GM21367 (cell line): ENCODE measurements around the gene NYNRIN.
"Not testable (repeated sequence)": the region's sequence is repeated elsewhere in the genome, so short reads cannot be mapped to it uniquely, and the experiment has no call there.

Experiments
- ATAC-seq: cut with Tn5 transposase; IDR thresholded peaks from one replicate; pipeline ENCODE4 v1.9.1; 2021; ENCODE audit not compliant: unreplicated experiment

The NYNRIN gene

GRCh38 chr14:24398653-24399446 is at the start of gene NYNRIN:
NYNRIN (plus strand) TSS chr14:24399003; CDS start chr14:24399247, 244 bp downstream.
- no peak for ATAC-seq

- no peak for ATAC-seq
Measured at GRCh38 chr14:24349742-24350141, 49.1 kb upstream of the NYNRIN start.

- ATAC-seq, result no peak
Measured at GRCh38 chr14:24351517-24351916, 47.3 kb upstream of the NYNRIN start.

DNA sequence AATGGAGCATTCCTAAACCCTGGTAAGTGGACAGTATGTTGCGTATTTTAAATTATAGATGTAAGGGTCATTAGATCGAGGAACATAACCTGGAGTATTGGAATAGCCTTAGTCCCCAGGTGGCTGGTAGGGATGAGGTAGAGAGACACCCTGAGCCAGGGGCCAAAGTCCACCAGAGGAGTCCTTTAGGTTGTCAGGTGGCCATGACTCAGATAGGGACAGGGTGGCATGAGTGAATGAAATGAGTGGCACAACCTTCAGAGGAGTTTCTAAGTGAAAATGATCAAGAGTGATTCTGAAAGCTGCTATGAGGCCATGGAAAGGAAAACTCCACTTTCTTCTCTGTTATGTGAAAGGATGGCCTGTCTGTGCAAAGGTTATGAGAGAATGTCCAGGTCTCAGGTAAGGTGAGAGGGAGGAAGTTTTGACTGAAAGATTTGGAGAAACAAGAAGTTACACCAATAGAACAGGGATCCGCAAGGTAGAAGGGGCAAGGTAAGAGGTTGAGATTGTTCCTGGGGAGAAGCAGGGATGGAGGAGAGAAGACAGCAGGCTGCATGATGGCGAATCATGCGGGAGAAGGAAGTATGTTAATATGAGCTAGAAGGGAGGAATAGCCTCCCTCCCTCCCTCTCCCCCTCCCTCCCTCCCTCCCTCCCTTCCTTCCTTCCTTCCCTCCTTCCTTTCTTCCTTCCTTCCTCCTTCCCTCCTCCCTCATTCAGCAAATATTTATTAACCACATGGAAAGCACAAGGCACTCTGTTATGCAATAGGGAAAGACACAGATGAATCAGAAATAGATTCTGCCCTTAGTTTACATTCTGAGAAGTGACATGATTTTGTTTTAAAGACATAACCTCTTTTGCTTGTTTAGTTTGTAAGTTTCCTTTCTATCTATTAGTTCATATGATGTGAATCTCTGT is 45.0 kb upstream of the NYNRIN start:
- ATAC-seq, result no peak

DNA sequence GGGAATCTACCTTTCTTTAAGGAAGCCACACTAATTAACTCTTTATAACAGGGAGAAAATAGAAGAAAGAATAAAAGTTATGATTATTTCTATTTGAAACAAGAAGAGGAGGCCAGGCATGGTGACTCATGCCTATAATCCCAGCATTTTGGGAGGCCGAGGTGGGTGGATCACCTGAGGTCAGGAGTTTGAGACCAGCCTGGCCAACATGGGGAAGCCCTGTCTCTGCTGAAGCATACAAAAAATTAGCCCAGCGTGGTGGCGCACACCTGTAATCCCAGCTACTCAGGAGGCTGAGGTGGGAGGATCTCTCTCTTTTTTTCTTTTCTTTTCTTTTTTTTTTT is 44.3 kb upstream of the NYNRIN start:
- ATAC-seq, result not testable (repeated sequence)

DNA sequence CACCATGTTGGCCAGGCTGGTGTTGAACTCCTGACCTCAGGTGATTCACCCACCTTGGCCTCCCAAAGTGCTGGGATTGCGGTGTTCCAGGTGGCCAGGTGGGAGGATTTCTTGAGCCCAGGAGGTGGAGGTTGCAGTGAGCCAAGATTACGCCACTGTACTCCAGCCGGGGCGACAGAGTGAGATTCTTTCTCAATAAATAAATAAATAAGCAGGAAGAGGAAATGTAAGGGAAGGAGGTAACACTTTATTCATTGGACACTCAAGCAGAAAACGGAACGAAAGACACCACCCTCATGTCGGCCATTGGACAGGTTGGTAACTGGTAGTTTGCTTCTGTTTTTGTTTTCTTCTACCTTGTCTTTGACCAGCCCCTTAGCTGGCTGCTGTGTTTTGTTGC is 43.8 kb upstream of the NYNRIN start:
- ATAC-seq, result no peak

DNA sequence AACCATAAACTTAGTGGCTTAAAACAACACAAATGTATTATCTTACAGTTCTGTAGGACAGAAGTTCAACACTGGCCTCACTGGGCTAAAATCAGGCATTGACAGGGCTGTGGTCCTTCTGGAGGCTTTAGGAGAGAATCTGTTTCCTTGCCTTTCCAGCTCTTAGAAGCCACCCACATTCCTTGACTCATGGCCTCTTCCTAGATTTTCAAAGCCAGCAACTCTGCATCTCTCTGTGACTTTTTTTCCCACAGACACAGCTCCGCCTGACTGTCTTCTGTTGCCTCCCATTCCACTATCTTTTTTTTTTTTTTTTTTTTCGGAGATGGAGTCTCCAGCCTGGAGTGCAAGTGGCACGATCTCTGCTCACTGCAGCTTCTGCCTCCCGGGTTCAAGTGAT is 42.6 kb upstream of the NYNRIN start:
- no peak for ATAC-seq

GRCh38 chr14:24360281-24360680 is 38.5 kb upstream of the NYNRIN start:
- ATAC-seq, result no peak

- ATAC-seq, result no peak
Measured at GRCh38 chr14:24361326-24361725, 37.5 kb upstream of the NYNRIN start.

- no peak for ATAC-seq
Measured at GRCh38 chr14:24362241-24362960, 36.4 kb upstream of the NYNRIN start.

GRCh38 chr14:24363401-24363800 is 35.4 kb upstream of the NYNRIN start:
- no peak for ATAC-seq

GRCh38 chr14:24364841-24365240 is 34.0 kb upstream of the NYNRIN start:
- no peak for ATAC-seq

GRCh38 chr14:24365600-24366412 is 33.0 kb upstream of the NYNRIN start:
- no peak for ATAC-seq

- peak; percentile 50 for ATAC-seq
Measured at GRCh38 chr14:24366413-24366720, 32.4 kb upstream of the NYNRIN start.

DNA sequence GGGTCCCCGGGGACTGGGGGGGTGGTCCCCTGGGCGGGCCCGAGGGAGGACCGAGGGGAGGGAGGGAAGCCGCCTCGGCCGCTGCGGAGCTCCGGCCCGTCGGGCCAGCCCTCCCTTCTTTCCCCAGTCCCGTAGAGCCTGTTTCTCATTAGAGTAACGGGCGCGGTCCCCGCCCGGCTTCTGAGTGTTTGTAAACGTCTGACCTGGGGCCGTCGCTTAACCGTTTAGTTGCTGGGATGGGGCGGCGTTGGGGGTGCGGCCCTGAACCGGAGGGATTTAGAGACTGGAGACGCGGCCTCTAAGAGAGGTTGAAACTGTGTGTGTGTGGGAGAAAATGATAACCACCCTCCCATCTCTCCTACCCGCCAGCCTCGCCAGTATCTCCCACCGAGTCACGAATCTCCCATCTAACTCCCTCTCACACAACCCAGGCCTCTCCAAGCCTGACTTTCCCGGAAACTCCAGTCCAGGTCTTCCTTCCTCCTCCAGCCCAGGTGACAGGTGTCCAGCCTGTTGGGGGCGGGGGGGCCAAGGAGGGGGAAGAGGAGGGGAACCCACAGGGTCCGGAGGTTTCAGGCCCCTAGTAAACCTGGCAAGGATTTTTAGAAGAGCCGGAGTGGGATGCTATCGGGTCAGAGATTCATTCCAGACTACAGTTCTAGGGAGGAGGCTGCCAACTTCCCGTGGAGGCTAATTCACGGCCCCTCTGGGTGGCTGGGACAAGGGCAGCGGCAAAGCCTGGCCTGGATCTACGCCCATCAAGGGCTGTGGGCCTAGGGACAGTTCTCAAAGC is 31.9 kb upstream of the NYNRIN start:
- peak; percentile 41 for ATAC-seq

- no peak for ATAC-seq
Measured at GRCh38 chr14:24367514-24368211, 31.1 kb upstream of the NYNRIN start, which contains the start of gene NFATC4. NFATC4 (plus strand) TSS chr14:24368184; CDS start chr14:24368341, 157 bp downstream.

- ATAC-seq, result no peak
Measured at GRCh38 chr14:24368212-24368561, 30.6 kb upstream of the NYNRIN start.

- no peak for ATAC-seq
Measured at GRCh38 chr14:24368562-24369252, 30.1 kb upstream of the NYNRIN start.

DNA sequence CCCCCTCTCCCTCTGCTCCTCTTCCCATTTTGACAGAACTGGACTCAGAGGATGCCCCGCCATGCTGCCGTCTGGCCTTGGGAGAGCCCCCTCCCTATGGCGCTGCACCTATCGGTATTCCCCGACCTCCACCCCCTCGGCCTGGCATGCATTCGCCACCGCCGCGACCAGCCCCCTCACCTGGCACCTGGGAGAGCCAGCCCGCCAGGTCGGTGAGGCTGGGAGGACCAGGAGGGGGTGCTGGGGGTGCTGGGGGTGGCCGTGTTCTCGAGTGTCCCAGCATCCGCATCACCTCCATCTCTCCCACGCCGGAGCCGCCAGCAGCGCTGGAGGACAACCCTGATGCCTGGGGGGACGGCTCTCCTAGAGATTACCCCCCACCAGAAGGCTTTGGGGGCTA is 29.3 kb upstream of the NYNRIN start:
- ATAC-seq, result no peak
